COLO668 (cell line): ENCODE measurements around the gene FBXO48.
"Not testable (repeated sequence)": the region's sequence is repeated elsewhere in the genome, so short reads cannot be mapped to it uniquely, and the experiment has no call there.

ENCODE experiments used
- DNase-seq: peaks from one replicate; lab custom pipeline; 2025; ENCODE audit not compliant: unreplicated experiment; lab: John Stamatoyannopoulos, UW

Gene FBXO48, protein sequence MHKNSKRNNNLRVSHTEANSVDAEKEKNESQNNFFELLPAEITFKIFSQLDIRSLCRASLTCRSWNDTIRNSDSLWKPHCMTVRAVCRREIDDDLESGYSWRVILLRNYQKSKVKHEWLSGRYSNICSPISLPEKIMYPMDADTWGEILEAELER

DNA sequence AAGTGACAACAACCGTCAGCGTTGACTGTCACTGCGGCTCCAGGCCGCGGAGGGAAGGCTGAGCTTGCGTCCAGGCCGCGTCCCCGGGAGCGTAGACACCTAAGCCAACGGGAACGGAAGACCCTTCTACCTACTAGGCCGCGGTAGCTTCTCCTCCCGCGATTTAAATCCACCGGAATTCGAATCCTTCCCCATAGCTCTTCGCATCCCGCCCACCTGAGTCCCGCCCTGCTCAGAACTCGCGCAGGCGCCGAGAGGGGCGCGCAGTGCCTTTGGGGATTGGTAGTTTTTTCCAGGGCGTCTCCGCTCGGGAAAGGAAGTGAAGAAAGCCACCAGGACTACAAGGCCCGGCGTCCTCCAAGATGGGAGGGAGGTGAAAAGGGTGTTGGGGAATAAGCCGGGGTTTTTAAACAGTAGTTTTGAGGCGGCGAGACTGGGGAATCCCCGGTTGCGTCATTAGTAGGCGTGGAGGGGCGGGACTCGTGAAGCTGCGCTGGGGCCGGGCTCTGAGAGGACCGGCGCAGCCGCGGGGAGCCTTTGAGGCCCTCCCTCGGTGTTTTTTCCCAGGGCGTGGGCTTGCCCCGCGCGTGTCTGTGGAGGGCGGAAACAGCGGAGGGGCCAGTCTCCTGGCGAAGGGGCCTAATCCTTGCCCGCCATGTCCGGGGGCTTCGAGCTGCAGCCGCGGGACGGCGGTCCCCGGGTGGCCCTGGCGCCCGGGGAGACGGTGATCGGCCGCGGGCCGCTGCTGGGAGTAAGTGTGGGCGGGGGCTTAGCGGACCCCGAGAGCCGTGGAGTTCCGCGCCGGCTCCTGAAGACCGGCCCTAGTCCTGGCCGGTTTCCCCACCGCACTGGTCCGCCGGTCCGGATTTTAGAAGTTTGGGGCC lies at the start of gene FBXO48, which contains the start of gene APLF:
Gene FBXO48 (minus strand): TSS at position 218 of the 884 bp plus-strand sequence. CDS start 2,149 bp downstream, outside the sequence.
Gene APLF (plus strand): TSS at position 509 of the 884 bp plus-strand sequence. CDS start 147 bp downstream, at position 656.
- DNase-seq = peak; percentile 96

DNA sequence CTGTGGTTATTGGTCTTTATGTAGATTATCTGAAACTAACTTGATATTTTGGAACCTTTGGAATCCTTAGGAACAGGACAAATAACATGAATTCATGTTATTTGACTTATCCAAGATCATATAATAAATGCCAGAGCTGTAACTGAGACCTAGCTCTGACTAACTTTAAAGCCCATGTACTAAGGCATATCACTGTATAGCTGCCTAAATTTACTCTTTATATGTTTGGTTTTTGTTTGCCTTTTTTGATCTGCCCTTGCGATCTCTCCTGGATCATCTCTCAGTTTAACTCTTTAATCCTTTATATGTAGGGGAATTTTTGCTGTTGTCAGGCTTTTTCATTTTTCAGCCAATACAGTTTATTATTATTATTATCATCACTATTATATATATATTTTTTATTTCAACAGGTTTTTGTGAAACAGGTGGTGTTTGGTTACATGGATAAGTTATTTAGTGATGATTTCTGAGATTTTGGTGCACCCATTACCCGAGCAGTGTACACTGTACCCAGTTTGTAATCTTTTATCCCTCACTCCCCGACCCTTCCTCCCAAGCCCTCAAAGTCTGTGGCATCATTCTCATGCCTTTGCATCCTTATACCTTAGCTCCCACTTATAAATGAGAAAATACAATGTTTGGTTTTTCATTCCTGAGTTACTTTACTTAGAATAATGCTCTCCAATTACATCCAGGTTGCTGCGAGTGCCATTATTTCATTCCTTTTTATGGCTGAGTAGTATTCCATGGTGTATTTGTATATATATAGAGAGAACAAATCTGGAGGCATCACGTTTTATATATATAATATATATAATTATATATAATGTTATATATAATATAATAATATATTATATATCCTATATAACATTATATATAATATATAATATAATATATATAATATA lies 49.2 kb upstream of the FBXO48 start:
- no peak for DNase-seq

DNA sequence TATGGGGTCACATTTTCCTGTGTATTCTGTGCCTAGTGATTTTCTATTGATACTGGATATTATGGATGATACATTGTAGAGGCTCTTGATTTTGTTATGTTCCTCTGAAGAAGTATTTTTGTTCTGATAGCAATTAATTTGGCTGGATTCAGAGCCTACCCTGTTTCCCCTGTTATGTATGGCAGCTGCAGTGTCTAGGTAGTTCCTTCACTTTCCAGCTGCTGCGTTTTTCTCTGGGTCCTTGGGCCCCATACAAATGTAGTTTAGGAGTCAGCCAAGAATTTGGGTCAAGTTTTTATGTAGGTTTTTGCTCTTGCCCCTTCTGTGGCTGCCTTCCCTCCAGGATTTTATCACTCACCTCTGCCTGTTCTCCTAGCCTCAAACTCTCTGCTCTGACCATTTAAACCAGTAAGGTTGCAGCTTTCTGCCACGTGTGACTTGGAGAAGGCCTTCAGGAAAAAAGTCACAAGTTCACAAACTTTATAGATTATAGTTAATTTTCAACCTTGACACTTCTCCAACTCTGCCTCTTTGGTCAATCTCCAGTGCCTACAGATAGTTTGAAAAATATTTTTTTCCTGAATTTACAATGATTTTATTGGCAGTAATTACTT lies 47.3 kb upstream of the FBXO48 start:
- DNase-seq = no peak

DNA sequence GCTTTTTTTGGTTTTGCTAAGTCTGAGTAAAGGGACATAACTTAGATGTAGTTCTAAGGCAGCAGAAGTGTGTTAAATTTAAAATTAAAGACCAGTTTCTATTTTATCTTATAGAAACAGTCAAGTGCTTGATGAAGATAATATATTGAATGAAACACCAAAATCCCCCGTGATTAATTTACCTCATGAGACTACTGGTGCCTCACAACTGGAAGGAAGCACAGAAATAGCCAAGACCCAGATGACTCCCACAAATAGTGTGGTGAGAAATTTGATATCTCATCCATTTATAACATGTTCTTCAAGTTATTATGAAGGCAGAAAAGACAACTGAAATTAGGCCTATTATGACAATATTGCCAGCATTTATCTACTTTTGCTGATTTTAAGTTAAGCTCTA lies 45.9 kb upstream of the FBXO48 start:
- DNase-seq = no peak

DNA sequence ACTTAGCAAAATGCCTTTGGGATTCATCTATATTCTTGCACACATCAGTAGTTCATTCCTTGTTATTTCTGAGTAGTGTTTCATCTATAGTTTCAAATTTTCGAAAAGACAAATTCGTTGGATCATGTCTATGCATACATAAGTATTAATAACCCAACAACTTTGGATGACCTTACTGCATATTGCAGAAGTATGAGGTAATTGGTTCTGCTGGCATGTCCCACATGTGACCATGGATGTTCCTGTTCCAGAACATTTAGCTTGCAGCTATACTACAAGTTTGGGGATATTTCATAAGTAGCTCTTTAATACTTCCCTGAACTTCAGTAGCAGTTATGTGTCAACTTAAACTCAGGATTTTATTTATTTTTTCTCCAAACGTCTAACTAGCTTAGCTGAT lies 45.2 kb upstream of the FBXO48 start:
- no peak for DNase-seq

DNA sequence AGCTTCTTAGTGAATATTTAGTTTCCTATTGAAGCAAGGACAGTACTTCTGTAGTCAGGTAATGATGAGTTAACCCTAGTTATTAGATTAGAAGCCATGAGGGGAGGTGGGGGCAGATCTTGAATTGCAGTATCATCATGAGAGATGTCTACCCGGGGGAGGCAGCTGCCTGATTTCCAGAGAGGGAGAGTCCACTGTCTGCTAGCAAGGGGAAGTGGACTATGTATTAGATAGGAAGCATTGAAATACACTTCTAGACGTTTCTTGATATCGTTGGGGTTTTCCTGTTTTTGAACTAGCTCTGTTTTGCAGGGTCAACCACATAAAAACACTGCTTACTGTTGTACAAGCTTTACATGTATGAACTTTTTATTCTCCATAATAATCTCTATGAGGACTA lies 39.1 kb upstream of the FBXO48 start:
- DNase-seq = no peak

DNA sequence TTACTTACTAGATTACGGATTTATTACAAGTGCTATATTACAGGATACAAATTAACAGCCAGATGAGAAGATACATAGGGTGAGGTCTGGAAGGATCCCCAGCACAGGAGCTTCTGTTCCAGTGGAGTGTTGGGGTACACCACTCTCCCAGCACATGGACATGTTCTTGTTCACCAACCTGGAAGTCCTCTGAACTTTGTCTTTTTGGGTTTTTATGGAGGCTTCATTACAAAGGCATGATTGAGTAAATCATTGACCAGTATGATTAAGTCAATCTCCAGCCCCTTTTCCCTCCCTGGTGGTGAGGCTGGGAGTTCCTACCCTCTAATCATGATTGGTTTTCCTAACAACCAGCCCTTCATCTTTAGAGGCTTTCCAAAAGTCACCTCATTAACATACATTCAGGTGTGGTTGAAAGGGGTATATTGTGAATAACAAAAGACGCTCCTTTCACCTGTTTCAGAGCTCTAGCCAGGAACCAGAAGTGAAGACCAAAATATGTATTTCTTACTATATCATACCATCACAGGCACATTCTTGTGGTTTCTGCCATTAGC lies 38.6 kb upstream of the FBXO48 start:
- no peak for DNase-seq

DNA sequence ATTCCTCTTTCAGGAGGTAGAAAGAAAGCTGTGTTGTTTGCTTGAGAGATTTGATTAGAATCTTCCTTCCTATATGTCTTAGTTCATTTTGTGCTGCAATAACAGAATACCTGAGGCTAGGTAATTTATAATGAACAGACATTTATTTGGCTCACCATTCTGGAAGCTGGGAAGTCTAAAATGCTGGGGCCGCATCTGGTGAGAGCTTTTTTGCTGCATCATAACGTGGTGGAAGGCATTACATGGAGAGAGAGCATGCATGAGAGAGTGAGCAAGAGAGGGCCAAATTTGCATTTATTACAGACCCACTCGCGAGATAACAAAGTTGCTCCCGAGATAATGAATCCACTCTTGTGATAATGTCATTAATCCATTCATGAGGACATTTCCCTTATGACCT lies 34.7 kb upstream of the FBXO48 start:
- DNase-seq = no peak

DNA sequence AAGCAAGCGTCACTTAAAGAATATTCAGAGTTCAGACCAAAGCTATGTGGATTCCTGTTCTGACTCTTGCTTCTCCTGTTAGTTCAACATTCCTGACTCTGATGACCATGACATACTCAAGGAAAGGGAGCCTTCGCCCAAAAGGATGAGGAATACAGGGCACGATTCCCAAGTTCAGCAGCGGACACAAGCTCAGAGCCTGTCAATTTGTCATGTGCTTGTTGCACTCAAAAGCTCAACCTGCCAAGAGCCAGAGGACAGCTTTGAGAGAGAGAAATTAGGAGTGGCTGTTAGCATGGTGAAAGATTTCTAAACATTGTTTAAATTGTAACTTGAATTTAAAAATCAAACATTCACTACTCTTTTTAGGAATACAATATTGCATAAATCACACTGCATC lies 33.6 kb upstream of the FBXO48 start:
- DNase-seq = no peak

DNA sequence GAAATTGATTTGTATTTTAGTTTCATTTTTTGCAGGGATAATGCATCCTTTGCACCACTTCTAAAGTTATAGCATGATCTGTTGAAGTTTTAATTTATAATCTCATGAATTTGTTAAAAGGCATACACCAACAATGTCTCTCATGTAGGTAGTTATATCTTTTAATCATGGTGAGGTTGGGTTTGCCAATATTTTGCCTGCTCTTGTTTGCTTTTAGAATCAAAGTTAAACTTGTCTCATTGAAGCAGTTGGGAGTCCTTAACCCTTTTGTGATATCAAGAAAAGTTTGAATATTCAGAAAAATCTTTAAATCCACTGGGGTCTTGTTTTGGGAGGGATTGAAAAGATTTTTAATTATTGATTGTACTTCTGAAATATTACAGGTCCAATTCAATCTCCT lies 32.0 kb upstream of the FBXO48 start:
- DNase-seq = no peak

DNA sequence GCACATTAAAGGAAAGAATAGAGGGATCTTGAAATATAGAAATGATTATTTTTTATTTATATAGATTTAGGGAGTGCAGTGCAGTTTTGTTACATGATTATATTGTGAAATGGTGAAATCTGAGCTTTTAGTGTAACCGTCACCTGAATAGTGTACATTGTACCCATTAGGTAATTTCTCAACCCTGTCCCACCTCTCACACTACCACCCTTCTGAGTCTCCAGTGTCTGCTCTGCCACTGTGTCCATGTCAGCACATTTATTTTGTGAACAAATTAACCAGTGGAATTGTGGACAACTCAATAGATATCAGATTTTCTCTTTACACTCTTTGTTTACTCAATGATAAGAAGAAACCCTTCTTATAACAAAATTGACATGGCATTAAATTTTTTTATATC lies 24.5 kb upstream of the FBXO48 start:
- no peak for DNase-seq

DNA sequence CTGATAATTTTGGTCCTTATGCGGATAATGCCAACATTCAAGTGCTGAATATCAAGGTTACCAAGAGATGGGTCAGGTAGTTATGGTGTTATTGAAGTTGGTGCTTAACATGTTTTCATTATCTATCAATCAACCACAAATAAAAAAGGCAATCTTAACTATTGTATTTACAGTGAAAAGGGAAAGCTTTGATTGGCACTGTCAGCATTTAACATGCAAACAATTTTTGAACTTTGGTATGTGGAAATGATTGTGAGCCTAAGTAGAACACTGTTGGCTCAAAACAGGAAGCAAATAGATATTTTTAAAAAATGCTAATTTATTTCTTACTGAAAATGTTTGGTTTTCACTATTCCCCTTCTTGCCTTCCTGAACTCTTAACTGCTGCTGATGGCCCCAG lies 22.2 kb upstream of the FBXO48 start:
- DNase-seq = no peak

DNA sequence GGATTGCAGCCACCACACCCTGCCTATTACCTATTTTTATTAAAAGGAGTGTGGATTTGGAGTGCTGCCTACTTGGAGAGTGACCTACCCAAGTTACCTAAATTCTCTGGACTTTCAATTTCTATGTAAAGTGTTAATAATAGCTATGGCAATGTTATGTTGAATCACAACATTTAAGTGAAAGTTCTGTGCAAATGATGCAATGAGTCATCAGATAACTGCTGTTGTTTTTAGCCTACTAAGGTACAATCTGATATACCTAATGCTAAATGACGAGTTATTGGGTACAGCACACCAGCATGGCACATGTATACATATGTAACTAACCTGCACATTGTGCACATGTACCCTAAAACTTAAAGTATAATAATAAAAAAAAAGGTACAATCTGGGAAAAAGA lies 21.5 kb upstream of the FBXO48 start:
- DNase-seq = not testable (repeated sequence)

DNA sequence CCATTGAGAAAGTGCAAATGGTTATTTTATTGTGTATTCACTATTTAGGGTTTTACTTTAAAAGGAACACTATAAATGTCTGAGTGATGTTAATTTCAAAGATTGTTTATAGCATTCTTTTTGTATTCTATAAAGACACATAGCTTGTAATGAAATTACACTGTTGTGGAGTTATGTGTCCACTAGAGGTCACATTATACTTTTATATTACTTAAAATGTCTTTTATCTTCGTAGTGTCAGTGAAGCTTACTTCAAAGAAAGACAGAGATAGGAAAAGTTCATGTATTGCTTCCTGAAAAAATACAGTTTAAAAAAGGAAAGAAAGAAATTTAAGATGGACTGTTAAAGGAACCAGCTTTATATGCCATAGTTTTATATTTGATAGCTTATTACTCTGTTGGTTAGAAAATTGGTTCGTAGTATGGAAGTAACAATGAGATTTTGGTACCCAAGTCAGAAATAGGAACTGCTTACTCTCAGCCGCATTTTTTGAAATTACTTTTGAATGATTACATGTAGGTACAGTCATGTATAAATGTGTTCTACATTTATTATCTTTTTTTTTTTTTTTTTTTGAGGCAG lies 20.8 kb upstream of the FBXO48 start:
- no peak for DNase-seq

DNA sequence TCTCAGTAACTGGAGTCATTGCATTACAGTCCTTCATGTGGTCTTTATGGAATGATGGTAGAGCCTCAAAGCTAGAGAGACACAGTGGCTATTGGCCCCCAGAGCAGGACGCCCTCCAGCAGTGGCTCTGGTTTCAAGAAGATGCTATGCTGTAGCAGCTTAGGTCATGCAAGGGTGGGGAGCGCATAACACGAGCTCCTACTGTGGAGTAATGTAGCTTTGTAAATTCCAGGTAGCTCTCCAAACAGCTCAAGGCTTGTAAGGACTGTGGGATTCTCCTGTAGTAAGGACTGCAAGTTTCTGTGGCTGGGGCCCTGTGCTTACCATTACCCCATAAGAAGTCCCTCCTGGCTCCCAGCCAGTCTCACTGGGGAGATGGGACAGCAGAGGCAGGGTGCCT lies 15.9 kb upstream of the FBXO48 start:
- DNase-seq = no peak

DNA sequence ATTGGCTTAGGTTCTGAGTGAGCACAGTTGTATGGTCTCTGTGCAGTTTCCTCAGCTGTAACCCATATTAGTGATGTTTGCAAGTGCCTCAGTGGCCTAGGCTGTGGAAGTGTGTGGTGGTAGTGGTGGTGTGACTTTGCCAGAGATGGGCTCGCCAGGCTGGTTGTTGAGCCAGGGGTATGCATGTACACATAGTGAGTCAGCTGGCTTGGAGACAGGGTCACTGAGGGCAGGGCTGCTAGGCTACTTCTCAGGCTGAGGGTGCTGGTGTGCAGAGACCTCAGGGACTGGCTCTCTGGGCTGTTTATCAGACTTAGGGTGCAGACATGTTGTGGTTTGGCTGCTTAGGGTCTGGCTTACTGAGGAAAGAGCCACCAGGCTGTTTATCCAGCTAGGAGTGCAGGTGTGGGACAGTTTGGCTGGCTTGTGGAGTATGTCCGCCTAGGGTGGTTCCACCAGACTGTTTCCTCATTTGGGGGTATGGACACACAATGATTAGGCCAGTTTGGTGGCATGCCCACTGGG lies 15.3 kb upstream of the FBXO48 start:
- no peak for DNase-seq

DNA sequence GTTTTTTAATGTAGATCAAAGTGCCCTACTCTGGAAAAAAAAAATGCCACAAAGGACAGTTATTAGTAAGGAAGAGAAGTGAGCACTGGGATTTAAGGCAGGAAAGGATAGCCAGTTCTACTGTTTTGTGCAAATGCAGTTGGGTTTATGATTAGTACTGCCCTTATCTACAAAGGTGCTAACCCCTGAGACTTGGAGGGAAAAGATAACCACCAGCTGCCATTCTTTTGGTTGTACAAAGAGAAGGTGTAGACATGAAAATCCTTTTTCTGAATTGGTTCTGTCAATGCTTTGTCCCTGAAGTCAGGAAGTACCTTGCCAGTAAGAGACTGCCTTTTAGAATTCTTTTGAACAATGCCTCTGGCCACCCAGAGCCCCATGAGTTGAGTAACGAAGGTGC lies 11.6 kb upstream of the FBXO48 start:
- DNase-seq = no peak

DNA sequence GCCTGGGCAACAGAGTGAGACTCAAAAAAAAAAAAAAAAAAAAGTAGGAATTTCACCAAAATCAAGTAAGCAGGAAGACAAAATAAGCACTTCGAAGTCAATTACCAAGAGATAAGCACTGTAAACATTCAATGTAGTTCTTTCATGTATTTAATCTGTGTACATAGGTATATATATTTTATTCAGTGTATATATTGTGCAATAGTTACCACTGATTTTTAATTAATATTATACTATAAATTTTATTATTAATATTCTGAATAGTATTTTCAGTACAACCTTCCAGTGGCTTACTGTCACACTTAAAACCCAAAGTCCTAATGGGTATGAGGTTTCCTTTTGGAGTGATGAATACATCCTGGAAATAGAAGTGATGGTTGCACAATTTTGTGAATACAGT lies 9.4 kb upstream of the FBXO48 start:
- DNase-seq = no peak

DNA sequence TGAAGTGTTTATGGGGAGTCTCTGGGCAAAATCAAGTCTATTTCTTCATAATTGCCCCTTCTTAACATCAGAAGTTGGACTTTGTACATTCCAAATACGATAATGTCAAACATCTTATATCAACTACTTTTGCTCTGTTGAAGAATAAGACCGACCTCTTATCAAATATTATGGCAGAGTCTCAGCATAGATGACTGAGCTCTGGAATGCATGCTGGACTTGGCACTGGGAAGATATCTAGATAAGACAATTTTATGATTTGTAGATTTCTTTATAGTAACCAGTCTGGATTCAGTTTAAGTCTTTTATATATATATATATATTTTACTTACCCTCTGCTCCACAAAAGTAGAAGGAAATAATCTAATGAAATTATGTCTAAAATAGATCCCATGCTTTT lies 8.5 kb upstream of the FBXO48 start:
- DNase-seq = no peak

DNA sequence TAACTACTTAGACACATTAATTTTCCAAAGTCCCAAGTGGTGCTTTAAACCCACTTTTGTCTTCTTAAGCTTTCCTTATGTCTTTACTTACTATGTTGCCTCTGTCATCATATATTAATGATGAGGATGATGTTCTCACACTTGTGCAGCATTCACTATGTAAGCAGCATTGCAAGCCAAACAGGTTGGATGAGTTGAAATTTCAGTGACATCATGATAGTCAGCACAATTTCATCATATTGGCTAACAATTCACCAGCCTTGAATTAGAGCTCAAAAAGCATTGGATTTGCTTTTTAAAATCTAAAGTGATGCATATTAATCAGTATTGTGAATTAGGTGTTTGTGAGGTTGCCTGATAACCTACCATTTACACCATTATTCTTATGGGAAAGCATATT lies 8.0 kb upstream of the FBXO48 start:
- no peak for DNase-seq
